Measurements from ENCODE around the gene DHX9.

The DHX9 gene

GRCh38 chr1:182917378-182917777 is 78.2 kb downstream of the DHX9 start:
- DNase-seq (no peak), ATAC-seq (ENCODE audit: insufficient read depth, low read depth) (0 out of 3 replicates have a peak, but pooled peaks have one; percentile 27)
- no peak overlapping the region for H3K9ac ChIP-seq (ENCODE audit: low read depth, low read length)
- H3K36me3 ChIP-seq (ENCODE audit: insufficient read depth, low read length): no peaks in the 10 kb centered on the region
- TF ChIP-seq CTCF (IDR thresholded peaks at IDR 0.05; ENCODE audit: borderline replicate concordance, extremely low read depth, low read length, poor library complexity, severe bottlenecking): no peak
- no peak for TF ChIP-seq EZH2 (IDR thresholded peaks at IDR 0.05; ENCODE audit: borderline replicate concordance, low read depth, low read length, severe bottlenecking)
- H2AFZ ChIP-seq (ENCODE audit: low read depth, low read length): no peak overlapping the region
- no peaks in the 10 kb centered on the region for H3K79me2 ChIP-seq (ENCODE audit: insufficient read depth, low read length)
- no peak overlapping the region for H3K4me3 ChIP-seq (ENCODE audit: low read depth in 1 of 2, low read length in 2 of 2)
- no peaks in the 10 kb centered on the region for H3K27me3 ChIP-seq (ENCODE audit: insufficient read depth, low read length, poor library complexity)
- H3K4me1 ChIP-seq (ENCODE audit: insufficient read depth, low read length): no peaks in the 10 kb centered on the region
- no peak overlapping the region for H3K27ac ChIP-seq (ENCODE audit: low read length)
- H3K4me2 ChIP-seq (ENCODE audit: insufficient read depth, low read length): no peak overlapping the region
- H3K9me3 ChIP-seq (ENCODE audit: insufficient read depth, low read length, severe bottlenecking): no peaks in the 10 kb centered on the region
- no peaks in the 10 kb centered on the region for H4K20me1 ChIP-seq (ENCODE audit: insufficient read depth, low read length)

GRCh38 chr1:182925661-182926060 is 86.5 kb downstream of the DHX9 start:
- ATAC-seq (ENCODE audit: insufficient read depth, low read depth) (no peak), DNase-seq (no peak)
- TF ChIP-seq EZH2 (IDR thresholded peaks at IDR 0.05; ENCODE audit: borderline replicate concordance, low read depth, low read length, severe bottlenecking): no peak
- no peak for TF ChIP-seq CTCF (IDR thresholded peaks at IDR 0.05; ENCODE audit: borderline replicate concordance, extremely low read depth, low read length, poor library complexity, severe bottlenecking)
- no peak overlapping the region for H3K27ac ChIP-seq (ENCODE audit: low read length)
- H3K4me1 ChIP-seq (ENCODE audit: insufficient read depth, low read length): no peaks in the 10 kb centered on the region
- H3K4me3 ChIP-seq (ENCODE audit: low read depth in 1 of 2, low read length in 2 of 2): no peak overlapping the region
- no peaks in the 10 kb centered on the region for H4K20me1 ChIP-seq (ENCODE audit: insufficient read depth, low read length)
- H3K79me2 ChIP-seq (ENCODE audit: insufficient read depth, low read length): no peaks in the 10 kb centered on the region
- no peak overlapping the region for H3K9ac ChIP-seq (ENCODE audit: low read depth, low read length)
- no peak overlapping the region for H2AFZ ChIP-seq (ENCODE audit: low read depth, low read length)
- H3K27me3 ChIP-seq (ENCODE audit: insufficient read depth, low read length, poor library complexity): no peaks in the 10 kb centered on the region
- H3K36me3 ChIP-seq (ENCODE audit: insufficient read depth, low read length): no peaks in the 10 kb centered on the region
- H3K4me2 ChIP-seq (ENCODE audit: insufficient read depth, low read length): no peak overlapping the region
- H3K9me3 ChIP-seq (ENCODE audit: insufficient read depth, low read length, severe bottlenecking): no peaks in the 10 kb centered on the region

GRCh38 chr1:182927693-182928433 is 88.7 kb downstream of the DHX9 start:
- Histone ChIP-seq H3K9ac (ENCODE audit: low read depth, low read length) (no peak overlapping the region), H3K79me2 (ENCODE audit: insufficient read depth, low read length) (no peaks in the 10 kb centered on the region), H3K27me3 (ENCODE audit: insufficient read depth, low read length, poor library complexity) (no peaks in the 10 kb centered on the region), H4K20me1 (ENCODE audit: insufficient read depth, low read length) (no peaks in the 10 kb centered on the region), H2AFZ (ENCODE audit: low read depth, low read length) (no peak overlapping the region), H3K36me3 (ENCODE audit: insufficient read depth, low read length) (no peaks in the 10 kb centered on the region), H3K4me1 (ENCODE audit: insufficient read depth, low read length) (no peaks in the 10 kb centered on the region), H3K4me2 (ENCODE audit: insufficient read depth, low read length) (no peak overlapping the region), H3K27ac (ENCODE audit: low read length) (no peak overlapping the region), H3K9me3 (ENCODE audit: insufficient read depth, low read length, severe bottlenecking) (no peaks in the 10 kb centered on the region), H3K4me3 (ENCODE audit: low read depth in 1 of 2, low read length in 2 of 2) (no peak overlapping the region)
- DNase-seq: no peak
- ATAC-seq (ENCODE audit: insufficient read depth, low read depth): no peak
- TF ChIP-seq CTCF (IDR thresholded peaks at IDR 0.05; ENCODE audit: borderline replicate concordance, extremely low read depth, low read length, poor library complexity, severe bottlenecking) (no peak), EZH2 (IDR thresholded peaks at IDR 0.05; ENCODE audit: borderline replicate concordance, low read depth, low read length, severe bottlenecking) (no peak)

Measured in DND-41 (cell line).